ENCODE results near the gene KRTAP5-8.
"Not testable (repeated sequence)": the region's sequence is repeated elsewhere in the genome, so short reads cannot be mapped to it uniquely, and the experiment has no call there.

The KRTAP5-8 gene

GRCh38 chr11:71558996-71559395, 21.2 kb downstream of the KRTAP5-8 start:
- no peak overlapping the region for H3K4me3 ChIP-seq (ENCODE audit: low read depth in 1 of 2, low read length in 2 of 2)
- H3K9me3 ChIP-seq (ENCODE audit: control insufficient read depth in 1 of 2, low read length in 2 of 2), result no peaks in the 10 kb centered on the region
- H3K27ac ChIP-seq (ENCODE audit: low read depth, low read length), result no peak overlapping the region
- no peak overlapping the region for H3K9ac ChIP-seq (ENCODE audit: low read depth in 1 of 2, low read length in 2 of 2)
- no peaks in the 10 kb centered on the region for H3K4me1 ChIP-seq (ENCODE audit: control insufficient read depth in 1 of 2, insufficient read depth in 2 of 2, low read length in 2 of 2)
- peaks cover 5 to 7% of the 10 kb centered on the region in 2 donors for H3K27me3 ChIP-seq (ENCODE audit: control insufficient read depth in 1 of 2, insufficient read depth in 2 of 2, low read length in 2 of 2)
- H3K36me3 ChIP-seq (ENCODE audit: control insufficient read depth in 1 of 2, insufficient read depth in 2 of 2, low read length in 2 of 2), result no peaks in the 10 kb centered on the region

- H3K9me3 ChIP-seq (ENCODE audit: control insufficient read depth in 1 of 2, low read length in 2 of 2), result no peaks in the 10 kb centered on the region
- H3K36me3 ChIP-seq (ENCODE audit: control insufficient read depth in 1 of 2, insufficient read depth in 2 of 2, low read length in 2 of 2), result no peaks in the 10 kb centered on the region
- no peak overlapping the region for H3K9ac ChIP-seq (ENCODE audit: low read depth in 1 of 2, low read length in 2 of 2)
- H3K4me1 ChIP-seq (ENCODE audit: control insufficient read depth in 1 of 2, insufficient read depth in 2 of 2, low read length in 2 of 2), result no peaks in the 10 kb centered on the region
- peaks cover 5 to 7% of the 10 kb centered on the region in 2 donors for H3K27me3 ChIP-seq (ENCODE audit: control insufficient read depth in 1 of 2, insufficient read depth in 2 of 2, low read length in 2 of 2)
- no peak overlapping the region for H3K27ac ChIP-seq (ENCODE audit: low read depth, low read length)
- H3K4me3 ChIP-seq (ENCODE audit: low read depth in 1 of 2, low read length in 2 of 2), result no peak overlapping the region
These were observed 24.3 kb downstream of the KRTAP5-8 start for GRCh38 chr11:71562120-71562519.

GRCh38 chr11:71563406-71563805, 25.6 kb downstream of the KRTAP5-8 start:
- peaks cover 5 to 7% of the 10 kb centered on the region in 2 donors for H3K27me3 ChIP-seq (ENCODE audit: control insufficient read depth in 1 of 2, insufficient read depth in 2 of 2, low read length in 2 of 2)
- H3K4me3 ChIP-seq (ENCODE audit: low read depth in 1 of 2, low read length in 2 of 2), result no peak overlapping the region
- H3K36me3 ChIP-seq (ENCODE audit: control insufficient read depth in 1 of 2, insufficient read depth in 2 of 2, low read length in 2 of 2), result no peaks in the 10 kb centered on the region
- H3K27ac ChIP-seq (ENCODE audit: low read depth, low read length), result no peak overlapping the region
- no peaks in the 10 kb centered on the region for H3K9me3 ChIP-seq (ENCODE audit: control insufficient read depth in 1 of 2, low read length in 2 of 2)
- H3K4me1 ChIP-seq (ENCODE audit: control insufficient read depth in 1 of 2, insufficient read depth in 2 of 2, low read length in 2 of 2), result no peaks in the 10 kb centered on the region
- no peak overlapping the region for H3K9ac ChIP-seq (ENCODE audit: low read depth in 1 of 2, low read length in 2 of 2)

GRCh38 chr11:71564430-71564829, 26.6 kb downstream of the KRTAP5-8 start:
- H3K27me3 ChIP-seq (ENCODE audit: control insufficient read depth in 1 of 2, insufficient read depth in 2 of 2, low read length in 2 of 2), result peaks cover 5 to 7% of the 10 kb centered on the region in 2 donors
- no peak overlapping the region for H3K27ac ChIP-seq (ENCODE audit: low read depth, low read length)
- no peak overlapping the region for H3K4me3 ChIP-seq (ENCODE audit: low read depth in 1 of 2, low read length in 2 of 2)
- H3K4me1 ChIP-seq (ENCODE audit: control insufficient read depth in 1 of 2, insufficient read depth in 2 of 2, low read length in 2 of 2), result no peaks in the 10 kb centered on the region
- H3K9me3 ChIP-seq (ENCODE audit: control insufficient read depth in 1 of 2, low read length in 2 of 2), result no peaks in the 10 kb centered on the region
- H3K36me3 ChIP-seq (ENCODE audit: control insufficient read depth in 1 of 2, insufficient read depth in 2 of 2, low read length in 2 of 2), result no peaks in the 10 kb centered on the region
- no peak overlapping the region for H3K9ac ChIP-seq (ENCODE audit: low read depth in 1 of 2, low read length in 2 of 2)

- H3K4me1 ChIP-seq (ENCODE audit: control insufficient read depth in 1 of 2, insufficient read depth in 2 of 2, low read length in 2 of 2), result no peaks in the 10 kb centered on the region
- H3K27ac ChIP-seq (ENCODE audit: low read depth, low read length), result no peak within 1 kb of the TSS
- H3K36me3 ChIP-seq (ENCODE audit: control insufficient read depth in 1 of 2, insufficient read depth in 2 of 2, low read length in 2 of 2), result no peaks in the 10 kb centered on the region
- peaks cover 5 to 7% of the 10 kb centered on the region in 2 donors for H3K27me3 ChIP-seq (ENCODE audit: control insufficient read depth in 1 of 2, insufficient read depth in 2 of 2, low read length in 2 of 2)
- H3K9ac ChIP-seq (ENCODE audit: low read depth in 1 of 2, low read length in 2 of 2), result no peak within 1 kb of the TSS
- H3K9me3 ChIP-seq (ENCODE audit: control insufficient read depth in 1 of 2, low read length in 2 of 2), result no peaks in the 10 kb centered on the region
- H3K4me3 ChIP-seq (ENCODE audit: low read depth in 1 of 2, low read length in 2 of 2), result no peak within 1 kb of the TSS
These were observed 27.4 kb downstream of the KRTAP5-8 start, which contains the start of gene KRTAP5-10 for GRCh38 chr11:71565263-71565662. Gene KRTAP5-10 (plus strand): TSS chr11:71565563. CDS start chr11:71565588, 25 bp downstream.

GRCh38 chr11:71566081-71566620, 28.3 kb downstream of the KRTAP5-8 start:
- Histone ChIP-seq H3K27me3 (ENCODE audit: control insufficient read depth in 1 of 2, insufficient read depth in 2 of 2, low read length in 2 of 2) (peaks cover 5 to 10% of the 10 kb centered on the region in 2 donors), H3K4me3 (ENCODE audit: low read depth in 1 of 2, low read length in 2 of 2) (no peak overlapping the region), H3K36me3 (ENCODE audit: control insufficient read depth in 1 of 2, insufficient read depth in 2 of 2, low read length in 2 of 2) (no peaks in the 10 kb centered on the region), H3K27ac (ENCODE audit: low read depth, low read length) (no peak overlapping the region), H3K4me1 (ENCODE audit: control insufficient read depth in 1 of 2, insufficient read depth in 2 of 2, low read length in 2 of 2) (no peaks in the 10 kb centered on the region), H3K9me3 (ENCODE audit: control insufficient read depth in 1 of 2, low read length in 2 of 2) (no peaks in the 10 kb centered on the region), H3K9ac (ENCODE audit: low read depth in 1 of 2, low read length in 2 of 2) (no peak overlapping the region)

GRCh38 chr11:71566626-71567599, 29.1 kb downstream of the KRTAP5-8 start:
- not testable (repeated sequence) for H3K9ac ChIP-seq (ENCODE audit: low read depth in 1 of 2, low read length in 2 of 2); H3K36me3 ChIP-seq (ENCODE audit: control insufficient read depth in 1 of 2, insufficient read depth in 2 of 2, low read length in 2 of 2); H3K27ac ChIP-seq (ENCODE audit: low read depth, low read length); H3K4me1 ChIP-seq (ENCODE audit: control insufficient read depth in 1 of 2, insufficient read depth in 2 of 2, low read length in 2 of 2); H3K4me3 ChIP-seq (ENCODE audit: low read depth in 1 of 2, low read length in 2 of 2); H3K9me3 ChIP-seq (ENCODE audit: control insufficient read depth in 1 of 2, low read length in 2 of 2)
- peaks cover 5 to 10% of the 10 kb centered on the region in 2 donors for H3K27me3 ChIP-seq (ENCODE audit: control insufficient read depth in 1 of 2, insufficient read depth in 2 of 2, low read length in 2 of 2)

- H3K36me3 ChIP-seq (ENCODE audit: control insufficient read depth in 1 of 2, insufficient read depth in 2 of 2, low read length in 2 of 2); H3K27ac ChIP-seq (ENCODE audit: low read depth, low read length); H3K4me1 ChIP-seq (ENCODE audit: control insufficient read depth in 1 of 2, insufficient read depth in 2 of 2, low read length in 2 of 2); H3K9me3 ChIP-seq (ENCODE audit: control insufficient read depth in 1 of 2, low read length in 2 of 2); H3K9ac ChIP-seq (ENCODE audit: low read depth in 1 of 2, low read length in 2 of 2); H3K4me3 ChIP-seq (ENCODE audit: low read depth in 1 of 2, low read length in 2 of 2): not testable (repeated sequence)
- H3K27me3 ChIP-seq (ENCODE audit: control insufficient read depth in 1 of 2, insufficient read depth in 2 of 2, low read length in 2 of 2), result peaks cover 5 to 10% of the 10 kb centered on the region in 2 donors
These were observed 29.8 kb downstream of the KRTAP5-8 start for GRCh38 chr11:71567633-71568032.

GRCh38 chr11:71568704-71569349, 31.0 kb downstream of the KRTAP5-8 start:
- no peak overlapping the region for H3K4me3 ChIP-seq (ENCODE audit: low read depth in 1 of 2, low read length in 2 of 2)
- H3K27ac ChIP-seq (ENCODE audit: low read depth, low read length), result no peak overlapping the region
- H3K9me3 ChIP-seq (ENCODE audit: control insufficient read depth in 1 of 2, low read length in 2 of 2), result no peaks in the 10 kb centered on the region
- no peaks in the 10 kb centered on the region for H3K36me3 ChIP-seq (ENCODE audit: control insufficient read depth in 1 of 2, insufficient read depth in 2 of 2, low read length in 2 of 2)
- no peak overlapping the region for H3K9ac ChIP-seq (ENCODE audit: low read depth in 1 of 2, low read length in 2 of 2)
- H3K27me3 ChIP-seq (ENCODE audit: control insufficient read depth in 1 of 2, insufficient read depth in 2 of 2, low read length in 2 of 2), result peaks cover 0 to 3% of the 10 kb centered on the region in 2 donors
- H3K4me1 ChIP-seq (ENCODE audit: control insufficient read depth in 1 of 2, insufficient read depth in 2 of 2, low read length in 2 of 2), result no peaks in the 10 kb centered on the region
